Stomach smooth muscle (tissue), 2 donors: ENCODE measurements around the gene CHMP2B.
A peak's percentile ranks its signal among the peaks of the same experiment; 100 is the strongest.
"Not testable (repeated sequence)": the region's sequence is repeated elsewhere in the genome, so short reads cannot be mapped to it uniquely, and the experiment has no call there.

Source experiments
- H3K27ac ChIP-seq: one replicate; pipeline ENCODE4 v1.7.0; 2013; ENCODE audit warnings: mild to moderate bottlenecking, low read length, inconsistent platforms
- H3K27me3 ChIP-seq, 2 donors: one replicate each; pipeline ENCODE4 v1.7.0; 2013; ENCODE audit warnings: low read length in 2 of 2; ENCODE audit not compliant: insufficient read depth in 2 of 2, control insufficient read depth in 1 of 2
- H3K36me3 ChIP-seq, 2 donors: one replicate each; pipeline ENCODE4 v1.7.0; 2013; ENCODE audit warnings: low read length in 2 of 2; ENCODE audit not compliant: control insufficient read depth in 2 of 2, insufficient read depth in 2 of 2
- H3K4me1 ChIP-seq: one replicate; pipeline ENCODE4 v1.7.0; 2013; ENCODE audit warnings: low read length; ENCODE audit not compliant: control insufficient read depth, insufficient read depth
- H3K4me3 ChIP-seq, 2 donors: one replicate each; pipeline ENCODE4 v1.7.0; 2013; ENCODE audit warnings: low read length in 2 of 2
- H3K9ac ChIP-seq, 2 donors: one replicate each; pipeline ENCODE4 v1.7.0; 2013; ENCODE audit warnings: low read length in 2 of 2, mild to moderate bottlenecking in 1 of 2
- H3K9me3 ChIP-seq, 2 donors: one replicate each; pipeline ENCODE4 v1.7.0; 2013; ENCODE audit warnings: low read length in 2 of 2; ENCODE audit not compliant: control insufficient read depth in 2 of 2
- donor health status: healthy.
- donor health status: Pancreatic carcinoma.

CHMP2B gene

DNA sequence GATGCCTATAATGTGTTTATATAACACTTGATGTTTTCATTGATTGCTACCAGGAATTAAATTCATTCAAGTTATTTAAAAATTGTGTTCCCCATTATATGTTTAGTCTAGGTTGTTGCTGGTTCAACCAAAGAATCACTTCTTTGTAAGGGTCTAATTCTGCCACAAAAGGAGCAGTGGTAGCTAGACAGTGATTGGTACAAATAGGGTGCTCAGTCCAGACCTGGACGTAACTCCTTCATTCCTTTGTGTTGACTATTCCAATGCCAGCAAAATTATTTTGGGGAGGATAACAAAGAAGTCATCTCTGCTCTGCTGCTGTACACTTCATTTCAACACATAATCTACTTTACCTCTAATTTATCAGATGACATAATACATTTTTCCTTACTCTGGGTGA lies 1.2 kb downstream of the CHMP2B start:
- Histone ChIP-seq H3K9me3 (no peaks in the 10 kb centered on the region), H3K27me3 (no peaks in the 10 kb centered on the region), H3K27ac (no peak overlapping the region), H3K4me3 (peak overlapping the region; percentile 93 to 99), H3K9ac (peak overlapping the region; percentile 90 to 96), H3K36me3 (no peaks in the 10 kb centered on the region), H3K4me1 (no peaks in the 10 kb centered on the region)

DNA sequence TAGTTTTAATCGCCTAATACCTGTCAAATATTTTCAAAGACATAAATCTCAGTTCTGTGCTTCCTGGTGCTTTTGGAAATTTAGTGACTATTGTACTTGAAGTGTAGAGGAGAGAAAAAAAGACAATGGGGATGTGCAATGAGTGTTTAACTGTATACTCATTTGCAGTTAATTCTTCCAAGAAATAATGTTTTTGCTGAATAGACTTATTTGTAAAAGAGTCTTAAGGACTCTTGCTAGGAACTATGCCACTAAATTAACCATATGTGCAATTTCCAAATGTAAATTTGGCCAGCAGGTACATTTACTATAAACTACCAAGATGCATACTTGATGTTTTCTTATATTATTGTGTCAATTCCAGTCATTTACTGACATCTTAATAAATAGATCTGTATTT lies 2.0 kb downstream of the CHMP2B start:
- H3K4me1 ChIP-seq: no peaks in the 10 kb centered on the region
- no peak overlapping the region for H3K4me3 ChIP-seq
- no peak overlapping the region for H3K9ac ChIP-seq
- H3K27ac ChIP-seq: no peak overlapping the region
- H3K36me3 ChIP-seq: no peaks in the 10 kb centered on the region
- no peaks in the 10 kb centered on the region for H3K27me3 ChIP-seq
- no peaks in the 10 kb centered on the region for H3K9me3 ChIP-seq

DNA sequence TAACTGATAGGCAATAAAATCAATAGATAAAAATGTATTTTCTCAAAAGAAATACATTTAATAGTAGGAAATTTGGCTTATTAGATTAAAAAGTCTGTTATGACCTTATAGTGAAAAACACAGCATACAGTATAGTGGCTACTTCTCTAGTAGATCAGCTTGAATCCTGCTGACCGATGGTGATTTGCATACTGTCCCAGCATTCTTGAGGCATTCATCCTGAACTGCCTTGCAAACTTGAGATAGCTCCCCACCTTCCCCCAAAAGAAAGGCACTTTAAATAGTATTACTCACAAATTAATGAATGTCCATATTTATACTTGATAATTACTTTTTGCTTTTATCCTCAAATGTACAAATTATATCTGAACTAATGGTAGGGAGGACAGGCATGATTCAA lies 6.7 kb downstream of the CHMP2B start:
- no peaks in the 10 kb centered on the region for H3K36me3 ChIP-seq
- H3K27ac ChIP-seq: no peak overlapping the region
- H3K4me1 ChIP-seq: no peaks in the 10 kb centered on the region
- H3K27me3 ChIP-seq: no peaks in the 10 kb centered on the region
- H3K9me3 ChIP-seq: no peaks in the 10 kb centered on the region
- no peak overlapping the region for H3K4me3 ChIP-seq
- H3K9ac ChIP-seq: no peak overlapping the region

DNA sequence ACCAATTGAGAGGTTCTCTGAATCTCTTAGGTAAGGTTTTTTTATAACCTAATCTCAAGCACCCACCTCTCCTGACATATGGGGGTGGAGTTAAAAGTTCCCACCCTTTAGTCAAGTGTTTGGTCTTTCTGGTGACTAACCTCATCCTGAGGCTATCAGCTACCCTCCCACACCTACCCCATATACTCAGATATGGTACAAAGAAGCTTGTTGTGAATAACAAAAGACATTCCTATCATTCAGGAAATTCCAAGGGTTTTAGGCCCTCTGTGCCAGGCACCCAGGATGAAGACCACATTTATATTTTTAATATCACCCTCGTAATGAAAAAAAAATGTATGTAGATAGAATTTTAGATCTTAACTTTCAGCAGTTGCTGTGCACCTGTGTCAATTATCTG lies 9.0 kb downstream of the CHMP2B start:
- H3K4me3 ChIP-seq: no peak overlapping the region
- H3K27me3 ChIP-seq: no peaks in the 10 kb centered on the region
- no peaks in the 10 kb centered on the region for H3K9me3 ChIP-seq
- H3K27ac ChIP-seq: no peak overlapping the region
- H3K36me3 ChIP-seq: peaks cover 0 to 4% of the 10 kb centered on the region in 2 donors
- no peaks in the 10 kb centered on the region for H3K4me1 ChIP-seq
- no peak overlapping the region for H3K9ac ChIP-seq

DNA sequence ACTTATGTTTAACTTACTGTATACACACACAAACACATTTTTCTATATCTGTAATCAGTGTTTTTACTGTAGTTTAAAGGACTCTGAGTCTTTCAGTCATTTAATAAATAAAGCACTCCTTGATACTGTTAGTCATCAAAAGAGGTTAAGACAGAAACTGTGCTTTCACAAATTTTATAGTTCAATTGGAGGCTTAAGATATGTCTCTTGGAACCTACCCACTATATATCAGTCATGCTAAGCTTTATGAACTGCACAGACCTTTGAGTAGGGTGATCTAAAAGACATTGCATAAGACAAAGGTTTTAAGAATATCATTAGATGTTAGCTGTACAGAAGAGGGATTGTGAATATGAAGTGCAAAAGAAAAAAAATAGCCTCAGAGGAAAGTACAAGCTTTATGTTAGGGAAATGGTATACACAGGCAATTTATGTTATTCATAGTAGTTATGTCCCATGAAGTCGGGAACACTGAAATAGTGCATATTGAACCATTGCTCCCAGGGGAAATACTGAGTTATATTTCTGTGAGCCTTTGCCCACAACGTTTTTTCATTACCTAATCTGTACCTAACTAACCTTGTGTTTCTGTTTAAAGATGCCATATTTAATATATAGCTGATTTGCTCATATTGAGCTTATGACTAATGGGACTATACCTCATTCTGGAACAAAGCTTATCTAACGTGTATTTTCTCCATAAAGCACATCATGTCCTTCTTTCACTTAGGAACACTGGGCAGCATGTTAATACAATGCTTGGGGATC lies 19.7 kb downstream of the CHMP2B start:
- Histone ChIP-seq H3K27ac (no peak overlapping the region), H3K4me3 (no peak overlapping the region), H3K27me3 (no peaks in the 10 kb centered on the region), H3K9ac (no peak overlapping the region), H3K9me3 (no peaks in the 10 kb centered on the region), H3K36me3 (peaks cover 0 to 14% of the 10 kb centered on the region in 2 donors), H3K4me1 (no peaks in the 10 kb centered on the region)

DNA sequence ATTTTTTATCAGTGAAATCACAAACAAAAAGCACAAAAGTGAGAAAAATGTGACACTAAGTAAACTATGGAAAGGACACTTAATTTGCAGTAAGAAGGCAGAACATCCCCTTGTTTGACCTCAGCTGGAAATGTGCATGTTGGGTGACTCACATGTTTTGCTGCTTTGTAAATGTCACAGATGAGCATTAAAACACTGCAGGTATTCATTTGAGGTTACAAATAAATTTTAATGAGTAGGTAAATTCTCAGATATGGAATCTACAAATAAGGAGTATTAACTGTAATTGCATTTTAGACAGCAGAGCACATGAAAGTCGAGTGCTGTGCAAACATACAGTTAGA lies 20.3 kb downstream of the CHMP2B start:
- Histone ChIP-seq H3K9ac (no peak overlapping the region), H3K27me3 (no peaks in the 10 kb centered on the region), H3K27ac (no peak overlapping the region), H3K4me1 (no peaks in the 10 kb centered on the region), H3K36me3 (peaks cover 0 to 20% of the 10 kb centered on the region in 2 donors), H3K9me3 (no peaks in the 10 kb centered on the region), H3K4me3 (no peak overlapping the region)

DNA sequence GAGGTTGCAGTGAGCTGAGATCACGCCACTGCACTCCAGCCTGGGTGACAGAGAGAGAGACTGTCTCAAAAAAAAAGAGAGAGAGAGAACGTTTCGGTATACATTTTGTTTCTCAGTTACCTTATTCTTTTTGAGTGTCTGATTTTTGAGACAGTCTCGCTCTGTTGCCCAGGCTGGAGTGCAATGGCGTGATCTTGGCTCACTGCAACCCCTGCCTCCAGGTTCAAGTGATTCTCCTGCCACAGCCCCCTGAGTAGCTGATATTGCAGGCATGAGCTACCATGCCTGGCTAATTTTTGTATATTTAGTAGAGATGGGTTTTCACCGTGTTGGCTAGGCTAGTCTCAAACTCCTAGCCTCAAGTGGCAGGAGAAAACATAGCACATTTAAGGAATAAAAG lies 21.1 kb downstream of the CHMP2B start:
- H3K4me3 ChIP-seq, H3K4me1 ChIP-seq, H3K9me3 ChIP-seq, H3K27me3 ChIP-seq, H3K27ac ChIP-seq, H3K9ac ChIP-seq: not testable (repeated sequence)
- H3K36me3 ChIP-seq: peaks cover 0 to 21% of the 10 kb centered on the region in 2 donors

DNA sequence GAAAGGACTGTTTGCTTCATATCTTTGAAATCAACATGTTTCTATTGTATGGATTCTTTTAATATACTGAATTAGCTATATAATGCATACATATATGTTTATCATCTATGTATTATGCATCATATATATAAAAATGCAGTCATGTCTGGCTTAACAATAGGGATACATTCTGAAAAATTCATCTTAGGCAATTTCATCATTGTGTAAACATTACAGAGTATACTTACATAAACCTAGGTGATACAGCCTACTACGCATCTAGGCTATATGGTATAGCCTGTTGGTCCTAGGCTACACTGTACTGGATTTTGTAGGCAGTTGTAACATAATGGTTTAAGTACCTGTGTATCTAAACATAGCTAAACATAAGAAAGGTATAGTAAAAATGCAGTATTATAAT lies 21.7 kb downstream of the CHMP2B start:
- Histone ChIP-seq H3K9me3 (no peaks in the 10 kb centered on the region), H3K4me1 (no peaks in the 10 kb centered on the region), H3K4me3 (no peak overlapping the region), H3K27me3 (no peaks in the 10 kb centered on the region), H3K9ac (no peak overlapping the region), H3K36me3 (peaks cover 4 to 21% of the 10 kb centered on the region in 2 donors), H3K27ac (no peak overlapping the region)

DNA sequence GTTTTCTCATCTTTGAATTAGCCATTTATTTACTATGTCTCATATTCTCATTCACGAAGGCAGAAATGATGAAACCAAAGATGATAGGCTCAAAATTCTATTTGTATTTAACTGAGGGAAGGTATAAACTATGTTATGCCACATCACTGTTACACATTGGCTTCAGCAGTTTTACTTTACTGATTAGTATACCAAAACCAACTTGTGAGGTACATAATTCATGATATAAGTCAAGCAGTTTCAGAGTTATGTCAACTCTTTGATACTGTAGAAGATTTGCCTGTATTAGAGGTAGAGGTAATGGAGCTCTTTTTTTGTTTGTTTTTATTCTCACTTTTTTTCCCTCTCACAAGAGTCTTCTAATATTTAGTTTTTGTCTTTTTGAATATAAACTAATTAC lies 22.9 kb downstream of the CHMP2B start:
- H3K4me3 ChIP-seq: no peak overlapping the region
- H3K9ac ChIP-seq: no peak overlapping the region
- no peaks in the 10 kb centered on the region for H3K27me3 ChIP-seq
- peaks cover 4 to 21% of the 10 kb centered on the region in 2 donors for H3K36me3 ChIP-seq
- H3K4me1 ChIP-seq: no peaks in the 10 kb centered on the region
- H3K27ac ChIP-seq: no peak overlapping the region
- no peaks in the 10 kb centered on the region for H3K9me3 ChIP-seq

DNA sequence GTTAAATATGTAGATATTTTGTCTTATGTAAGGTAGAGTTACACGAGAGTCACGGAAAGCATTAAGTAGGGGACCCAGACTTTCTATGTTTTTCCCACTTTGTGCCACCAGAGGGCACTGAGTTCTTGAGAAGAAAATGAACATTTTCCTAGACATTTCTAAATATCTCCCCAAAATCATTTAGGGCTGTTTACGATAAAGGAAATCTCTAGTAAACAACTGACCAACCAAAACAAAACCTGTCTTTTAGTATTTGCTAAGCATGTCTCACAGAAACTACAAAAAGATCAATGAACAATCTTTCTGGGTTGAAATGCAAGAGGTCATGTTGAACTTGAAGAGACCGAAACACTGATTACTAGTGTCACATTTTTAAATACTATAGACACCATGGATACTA lies 33.2 kb downstream of the CHMP2B start:
- H3K4me3 ChIP-seq: no peak overlapping the region
- no peaks in the 10 kb centered on the region for H3K36me3 ChIP-seq
- H3K9ac ChIP-seq: no peak overlapping the region
- no peaks in the 10 kb centered on the region for H3K9me3 ChIP-seq
- H3K27me3 ChIP-seq: no peaks in the 10 kb centered on the region
- no peak overlapping the region for H3K27ac ChIP-seq
- no peaks in the 10 kb centered on the region for H3K4me1 ChIP-seq

DNA sequence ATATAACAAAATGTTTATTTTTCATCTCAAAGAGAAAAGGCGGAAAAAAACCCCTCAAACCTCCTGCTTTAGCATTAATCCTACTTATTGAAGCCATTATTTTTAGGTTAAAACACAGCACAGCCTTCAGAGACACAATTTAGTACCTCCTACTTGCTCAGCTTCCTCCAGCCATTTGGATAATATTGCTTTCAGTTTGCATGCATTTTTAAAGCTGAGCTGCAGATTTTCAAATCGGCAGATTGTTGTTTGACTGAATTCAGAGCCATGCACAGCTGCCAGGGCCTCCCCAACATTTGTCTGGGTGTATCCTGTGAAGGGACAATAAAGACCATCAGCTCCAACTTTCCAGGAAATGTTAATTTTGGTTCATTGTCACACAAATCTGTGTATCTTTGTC lies 34.8 kb downstream of the CHMP2B start:
- H3K27ac ChIP-seq: no peak overlapping the region
- H3K9me3 ChIP-seq: no peaks in the 10 kb centered on the region
- H3K4me3 ChIP-seq: no peak overlapping the region
- no peaks in the 10 kb centered on the region for H3K4me1 ChIP-seq
- H3K9ac ChIP-seq: no peak overlapping the region
- no peaks in the 10 kb centered on the region for H3K27me3 ChIP-seq
- H3K36me3 ChIP-seq: no peaks in the 10 kb centered on the region
